Measurements from ENCODE around the gene ABCA1. TPM values are rescaled to one million over a fixed set of nuclear protein-coding genes. Genes with fewer than 3 reads are reported as not detected.

Gene ABCA1
- polyA plus RNA-seq, 3 donors: 2.0 to 5.1 (median 2.7) TPM

- Histone ChIP-seq H3K4me1 (ENCODE audit: control insufficient read depth in 1 of 2, insufficient read depth in 2 of 2, low read length in 2 of 2) (no peaks in the 10 kb centered on the region), H3K9me3 (replicated peaks in 1 of 2; ENCODE audit: control insufficient read depth in 1 of 2, insufficient read depth in 1 of 2, low read length in 2 of 2) (no peaks in the 10 kb centered on the region), H3K27me3 (ENCODE audit: control insufficient read depth in 2 of 2, insufficient read depth in 2 of 2, low read length in 2 of 2) (no peaks in the 10 kb centered on the region), H2AFZ (ENCODE audit: insufficient read depth, low read depth, low read length, poor library complexity, severe bottlenecking) (no peak overlapping the region), H4K20me1 (ENCODE audit: insufficient read depth, low read length) (no peaks in the 10 kb centered on the region), H3K36me3 (replicated peaks in 1 of 2; ENCODE audit: control insufficient read depth in 1 of 2, insufficient read depth in 2 of 2, low read length in 2 of 2) (peaks cover 93 to 96% of the 10 kb centered on the region in 2 donors), H3K9ac (ENCODE audit: insufficient read depth, low read length, poor library complexity, severe bottlenecking) (no peak overlapping the region), H3K4me2 (replicated peaks; ENCODE audit: extremely low read depth, low read length, poor library complexity, severe bottlenecking) (no peak overlapping the region), H3K4me3 (replicated peaks in 1 of 3; ENCODE audit: low read depth in 2 of 3, low read length in 3 of 3) (no peak overlapping the region), H3K27ac (ENCODE audit: low read depth in 1 of 2, low read length in 2 of 2) (no peak overlapping the region), H3K79me2 (ENCODE audit: insufficient read depth, low read length) (no peaks in the 10 kb centered on the region)
- no peaks in the 10 kb centered on the region for H3K9me3 Mint-ChIP-seq
- intact Hi-C loops (cut with micrococcal nuclease): no loop called here
- 87% methylated on average over 3 of the region's 5 CpGs for WGBS (ENCODE audit: insufficient coverage)
- no peak overlapping the region for H3K4me3 Mint-ChIP-seq
- no peak for TF ChIP-seq CTCF (IDR thresholded peaks at IDR 0.05)
- peaks cover 0 to 3% (median 0%) of the 10 kb centered on the region in 3 donors for H3K27me3 Mint-ChIP-seq (ENCODE audit: low read depth in 3 of 3)
- H3K36me3 Mint-ChIP-seq: peaks cover 79 to 96% of the 10 kb centered on the region in 2 donors
- peak overlapping the region in 1 of 7 donors; percentile 50 for H3K27ac Mint-ChIP-seq
- DNase-seq: no peak
- peaks cover 2% of the 10 kb centered on the region for H3K4me1 Mint-ChIP-seq
These were observed 125.8 kb downstream of the ABCA1 start for GRCh38 chr9:104802110-104802509.

- Mint-ChIP-seq H3K27me3 (ENCODE audit: low read depth in 3 of 3) (peaks cover 0 to 4% (median 0%) of the 10 kb centered on the region in 3 donors), H3K9me3 (no peaks in the 10 kb centered on the region), H3K4me1 (peaks cover 19% of the 10 kb centered on the region), H3K27ac (no peak overlapping the region), H3K36me3 (peaks cover 77 to 95% of the 10 kb centered on the region in 2 donors), H3K4me3 (no peak overlapping the region)
- peaks cover 8 to 11% of the 10 kb centered on the region in 2 donors for H3K4me1 ChIP-seq (ENCODE audit: control insufficient read depth in 1 of 2, insufficient read depth in 2 of 2, low read length in 2 of 2)
- no peaks in the 10 kb centered on the region for H4K20me1 ChIP-seq (ENCODE audit: insufficient read depth, low read length)
- H3K27me3 ChIP-seq (ENCODE audit: control insufficient read depth in 2 of 2, insufficient read depth in 2 of 2, low read length in 2 of 2): no peaks in the 10 kb centered on the region
- H3K27ac ChIP-seq (ENCODE audit: low read depth in 1 of 2, low read length in 2 of 2): no peak overlapping the region
- 95% methylated on average over 2 of the region's 7 CpGs for WGBS (ENCODE audit: insufficient coverage)
- no peak overlapping the region for H2AFZ ChIP-seq (ENCODE audit: insufficient read depth, low read depth, low read length, poor library complexity, severe bottlenecking)
- no peak for TF ChIP-seq CTCF (IDR thresholded peaks at IDR 0.05)
- DNase-seq: no peak
- intact Hi-C loops (cut with micrococcal nuclease): no loop called here
- no peaks in the 10 kb centered on the region for H3K79me2 ChIP-seq (ENCODE audit: insufficient read depth, low read length)
- no peaks in the 10 kb centered on the region for H3K9me3 ChIP-seq (replicated peaks in 1 of 2; ENCODE audit: control insufficient read depth in 1 of 2, insufficient read depth in 1 of 2, low read length in 2 of 2)
- peaks cover 83 to 94% of the 10 kb centered on the region in 2 donors for H3K36me3 ChIP-seq (replicated peaks in 1 of 2; ENCODE audit: control insufficient read depth in 1 of 2, insufficient read depth in 2 of 2, low read length in 2 of 2)
- H3K9ac ChIP-seq (ENCODE audit: insufficient read depth, low read length, poor library complexity, severe bottlenecking): no peak overlapping the region
- H3K4me3 ChIP-seq (replicated peaks in 1 of 3; ENCODE audit: low read depth in 2 of 3, low read length in 3 of 3): no peak overlapping the region
- no peak overlapping the region for H3K4me2 ChIP-seq (replicated peaks; ENCODE audit: extremely low read depth, low read length, poor library complexity, severe bottlenecking)
These were observed 127.7 kb downstream of the ABCA1 start for GRCh38 chr9:104800068-104800785.

Measured in CD14-positive monocyte (primary cell).